Stromal cell of bone marrow (primary cell): ENCODE results near the gene LHFPL6.
A peak's percentile ranks its signal among the peaks of the same experiment; 100 is the strongest.

Experiments
- DNase-seq: peaks from one replicate; pipeline ENCODE4 v3.0.0-alpha.2; 2012; ENCODE audit warnings: low read depth

The LHFPL6 gene

DNA sequence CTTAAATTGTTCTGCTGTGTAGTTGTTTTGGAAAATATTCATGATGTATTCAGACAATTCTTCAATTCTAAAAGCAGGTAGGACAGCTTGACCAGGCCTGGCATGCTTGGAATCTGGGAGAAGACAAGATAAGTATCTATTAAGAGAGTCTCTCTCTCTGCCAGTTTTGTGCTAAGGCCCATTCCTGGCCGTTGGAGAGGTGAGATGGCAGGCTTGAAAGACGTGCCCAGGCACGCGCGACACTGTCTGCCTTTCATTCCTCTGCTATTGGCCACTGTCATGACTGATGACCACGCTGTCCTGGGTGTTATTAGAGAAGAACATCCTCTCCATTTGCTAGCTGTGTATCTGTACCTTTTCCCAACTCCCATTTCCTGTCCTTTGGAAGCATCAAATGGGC is 90.3 kb downstream of the LHFPL6 start:
- no peak for DNase-seq

DNA sequence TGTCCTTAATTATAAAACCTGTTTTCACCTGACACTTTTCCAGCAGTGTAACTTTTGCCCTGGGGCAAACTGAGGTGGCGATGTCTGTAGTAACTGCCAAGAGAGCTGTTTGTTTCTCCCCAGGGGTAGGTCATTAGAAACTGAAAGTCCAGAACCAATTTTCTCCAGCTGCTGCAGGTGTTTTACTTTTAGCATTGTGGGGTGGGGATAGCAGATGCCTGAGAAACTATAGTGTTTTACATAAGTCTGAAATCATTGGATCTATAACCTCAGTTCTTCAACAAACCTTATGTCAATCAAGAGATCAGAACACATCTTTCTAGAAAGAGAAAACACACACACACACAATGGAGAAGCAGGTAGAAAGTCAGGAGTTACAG is 92.7 kb downstream of the LHFPL6 start:
- no peak for DNase-seq

DNA sequence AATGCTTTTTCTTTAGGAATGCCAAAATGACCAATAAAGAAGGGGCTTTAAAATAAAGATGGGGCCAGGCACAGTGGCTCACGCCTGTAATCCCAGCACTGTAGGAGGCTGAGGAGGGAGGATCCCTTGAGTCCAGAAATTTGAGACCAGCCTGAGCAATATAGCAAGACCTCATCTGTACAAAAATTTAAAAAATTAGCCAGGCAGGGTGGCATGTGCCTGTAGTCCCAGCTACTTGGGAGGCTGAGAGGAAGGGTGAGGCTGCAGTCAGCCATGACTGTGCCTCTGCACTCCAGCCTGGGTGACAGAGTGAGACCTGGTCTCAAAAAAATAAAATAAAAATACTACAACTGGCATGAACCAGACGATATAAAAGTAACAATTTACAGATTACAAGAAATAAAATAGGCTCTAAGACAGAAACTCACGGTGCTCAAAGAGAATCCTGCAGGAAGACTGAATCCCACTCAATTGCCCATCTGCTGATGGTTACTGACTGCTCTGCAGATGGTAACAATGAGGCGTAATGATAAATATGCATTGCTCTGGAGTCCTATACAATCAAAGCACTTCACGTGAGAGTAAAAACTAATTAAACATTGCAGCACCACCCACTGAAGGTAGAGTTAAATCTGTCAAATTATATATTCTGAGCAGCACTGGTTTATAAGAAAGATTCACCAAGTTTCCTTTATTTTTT is 93.2 kb downstream of the LHFPL6 start:
- DNase-seq = no peak

DNA sequence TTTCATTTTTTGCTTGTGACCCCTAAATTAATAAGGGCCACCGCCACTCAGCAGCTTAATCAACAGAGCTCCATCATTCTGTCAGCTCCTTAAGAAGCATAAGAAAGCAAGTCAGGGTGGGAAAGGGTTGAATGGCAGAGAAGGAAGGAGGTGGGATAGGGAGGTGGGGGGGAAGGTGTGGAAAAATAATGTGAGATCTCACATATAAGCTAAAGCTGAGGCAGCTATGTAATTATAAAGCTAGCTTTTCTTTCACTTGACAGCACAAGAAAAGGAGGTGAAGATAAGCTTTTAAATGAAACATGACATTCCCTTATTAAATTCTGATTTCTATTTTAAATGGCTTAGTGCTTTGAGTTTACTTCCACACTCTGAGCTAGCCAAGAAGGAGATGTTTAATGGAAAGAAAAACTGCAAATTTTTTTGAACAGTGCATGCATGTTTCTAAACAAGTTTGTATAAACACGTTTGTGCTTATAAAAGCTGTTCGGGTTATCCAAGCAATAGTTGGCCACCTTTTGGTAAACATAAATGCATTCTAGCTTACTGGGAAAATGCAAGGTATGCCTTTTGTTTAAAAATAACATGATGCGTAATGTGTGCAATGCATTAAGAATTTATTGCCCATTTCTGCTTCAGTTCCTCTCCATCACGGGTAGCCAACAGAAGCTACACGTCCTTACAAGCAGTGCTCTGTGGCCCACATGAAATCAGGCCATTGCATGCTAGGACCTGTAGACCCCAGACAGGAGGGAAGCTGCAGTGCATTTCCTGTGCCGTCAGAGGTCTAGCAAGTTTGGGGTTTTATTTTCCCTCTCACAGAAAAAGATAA is 96.2 kb downstream of the LHFPL6 start:
- no peak for DNase-seq

DNA sequence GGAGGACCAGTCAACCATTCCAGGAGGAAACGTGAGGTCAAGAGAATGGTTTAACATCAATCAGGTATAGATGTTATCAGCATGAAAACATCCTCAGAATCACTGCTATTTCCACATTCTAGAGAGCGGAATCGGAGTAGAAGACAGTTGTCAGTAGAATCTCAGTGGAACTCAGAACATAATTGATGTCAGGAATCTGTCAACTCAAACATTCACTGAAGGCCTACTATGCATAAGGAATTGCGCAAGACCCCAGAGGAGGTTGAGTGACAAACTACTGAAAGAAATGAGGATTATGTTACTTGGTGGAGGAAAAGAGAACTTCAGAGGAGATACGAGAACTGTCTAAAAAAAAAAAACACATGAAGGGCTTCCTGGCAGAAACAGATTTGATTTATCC is 97.8 kb downstream of the LHFPL6 start:
- no peak for DNase-seq

DNA sequence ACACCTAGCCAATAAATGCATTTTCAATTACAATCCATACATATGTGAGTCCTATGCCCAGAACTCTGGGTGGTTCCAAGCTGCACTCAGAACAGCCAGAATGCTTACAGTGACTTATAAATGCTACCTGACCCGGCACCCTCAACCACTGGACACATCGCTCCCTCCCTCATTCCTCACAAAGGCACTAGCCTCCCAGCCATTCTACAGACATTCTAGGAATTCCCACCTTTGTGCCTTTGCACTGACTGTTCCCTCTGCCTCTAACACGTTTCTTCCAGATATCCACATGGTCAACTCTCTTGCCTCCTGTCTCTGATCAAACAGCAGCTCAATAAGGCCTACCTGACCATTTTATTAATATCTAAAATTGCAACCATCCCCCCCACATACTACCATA is 99.9 kb downstream of the LHFPL6 start:
- no peak for DNase-seq

DNA sequence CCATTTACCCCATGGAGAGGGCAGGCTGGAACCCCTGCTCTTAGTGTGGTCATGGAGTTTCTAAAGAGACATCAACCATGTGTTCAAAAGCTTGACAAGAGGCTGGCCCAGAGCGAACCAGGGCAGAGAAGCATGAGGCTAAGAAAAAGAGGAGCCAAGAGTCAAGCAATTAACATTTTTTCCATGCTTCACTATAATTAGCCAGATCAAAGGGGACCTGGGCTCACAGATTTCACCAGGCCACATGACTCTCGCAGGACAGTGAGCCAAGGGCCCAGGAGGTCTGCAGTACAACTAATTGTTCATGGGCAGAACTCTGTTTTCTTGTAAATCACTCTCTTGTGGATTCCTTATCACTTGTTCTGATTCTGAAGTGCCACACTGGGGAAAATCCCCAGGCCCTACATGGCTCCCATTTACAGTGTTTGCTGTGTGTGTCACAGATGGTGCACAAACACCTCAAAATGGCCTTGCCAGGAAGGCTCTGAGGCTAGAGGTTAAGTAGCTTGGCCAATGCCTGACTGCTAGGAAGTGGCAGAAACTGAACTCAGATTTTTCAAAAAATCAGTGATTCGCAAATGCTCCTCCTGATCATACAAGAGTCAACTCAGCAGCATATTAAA is 101.2 kb downstream of the LHFPL6 start:
- no peak for DNase-seq

DNA sequence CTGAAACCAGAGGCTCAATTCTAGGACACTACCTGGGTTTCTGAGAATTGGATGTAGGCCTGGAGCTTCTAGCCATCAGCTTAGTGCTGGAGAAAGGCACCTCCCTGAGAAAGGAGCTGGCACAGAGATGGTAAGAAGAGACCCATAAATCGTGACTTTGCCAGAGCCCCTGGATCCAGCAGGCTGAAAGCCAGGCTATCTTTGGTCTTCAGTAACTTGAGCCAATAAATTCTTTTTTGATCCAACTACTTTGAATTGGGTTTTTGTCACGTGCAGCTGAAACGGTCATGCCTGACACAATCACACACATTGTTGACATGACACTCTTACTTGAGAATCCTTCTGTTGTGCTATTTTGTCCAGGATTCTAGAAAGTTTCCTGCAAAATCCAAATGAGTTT is 103.4 kb downstream of the LHFPL6 start:
- DNase-seq = no peak

DNA sequence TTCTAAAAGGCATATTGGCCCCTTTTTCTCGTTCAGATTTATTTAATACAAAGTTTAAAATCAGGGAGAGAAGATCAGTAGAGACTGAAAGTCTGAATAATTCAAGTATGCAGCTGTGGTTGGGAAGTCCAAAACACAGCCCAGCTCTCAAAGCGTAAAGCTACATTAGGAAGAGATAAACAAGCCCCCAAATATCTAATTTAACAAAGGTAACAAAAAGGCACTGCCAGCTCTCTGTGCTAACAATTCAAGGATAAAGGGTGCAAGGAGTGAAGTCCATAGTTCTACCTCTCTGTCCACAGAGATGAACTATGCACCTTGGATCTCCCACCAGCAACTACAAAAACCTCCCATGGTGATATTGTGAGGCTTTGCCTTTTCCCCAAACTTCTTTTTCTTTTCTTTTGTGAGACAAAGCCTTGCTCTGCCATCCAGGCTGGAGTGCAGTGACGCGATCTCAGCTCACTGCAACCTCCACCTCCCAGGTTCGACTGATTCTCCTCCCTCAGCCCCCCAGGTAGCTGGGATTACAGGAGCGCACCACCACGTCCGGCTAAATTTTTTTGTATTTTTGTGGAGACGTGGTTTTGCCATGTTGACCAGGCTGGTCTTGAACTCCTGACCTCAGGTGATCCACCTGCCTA is 104.4 kb downstream of the LHFPL6 start:
- no peak for DNase-seq

DNA sequence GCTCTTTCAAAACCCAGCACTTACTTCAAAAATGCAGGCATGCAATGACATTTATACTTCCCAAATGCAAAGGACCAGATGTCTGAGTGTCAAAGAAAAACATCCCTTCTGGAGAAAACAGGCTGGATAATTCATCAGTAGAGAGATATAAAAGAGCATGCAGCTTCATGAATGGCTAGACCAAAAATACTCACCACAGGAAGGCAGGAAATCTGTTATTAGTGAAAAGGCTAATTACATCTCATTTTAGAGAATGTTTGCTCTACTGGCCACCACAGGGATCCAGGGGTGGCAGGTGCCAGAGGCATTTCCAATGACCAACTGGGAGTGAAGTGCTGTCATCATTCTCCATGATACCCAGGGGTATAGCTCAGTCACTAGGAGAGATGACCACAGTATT is 106.5 kb downstream of the LHFPL6 start:
- no peak for DNase-seq

DNA sequence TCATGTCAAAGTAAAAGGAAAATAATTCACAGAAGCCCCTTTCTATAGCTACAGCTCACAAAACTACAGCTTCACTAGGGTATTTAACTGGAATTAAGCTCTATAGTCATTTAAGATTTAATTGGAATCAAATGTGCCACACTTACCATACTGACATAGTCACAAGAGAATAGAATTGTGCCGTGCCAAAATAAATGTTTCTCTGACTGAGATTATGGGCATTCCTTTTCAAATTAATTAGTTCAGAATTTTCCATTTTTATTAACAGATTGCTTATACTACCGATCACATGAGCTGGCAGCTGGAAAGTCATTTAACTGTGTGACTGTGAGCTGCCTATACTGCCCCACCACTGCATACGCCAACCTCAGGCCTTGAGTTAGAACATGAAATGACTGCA is 108.4 kb downstream of the LHFPL6 start:
- no peak for DNase-seq

DNA sequence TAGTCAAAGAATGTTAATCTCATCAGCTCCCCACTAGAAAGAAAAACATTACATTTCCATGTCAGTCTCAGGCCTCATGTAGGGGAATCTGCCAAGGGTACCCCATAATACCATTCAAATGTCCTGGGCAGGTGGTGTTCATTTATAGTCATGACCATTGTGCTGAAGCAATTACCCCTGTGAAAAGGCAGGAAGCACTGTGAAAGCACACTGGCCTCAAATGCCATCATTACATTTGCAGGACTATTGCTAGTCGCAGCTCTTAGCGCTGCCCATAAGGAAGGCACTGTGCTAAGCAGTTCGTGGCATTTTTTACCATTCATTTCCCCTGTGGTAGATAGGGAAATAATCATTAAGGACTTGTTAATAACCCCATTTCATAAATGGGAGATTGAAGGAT is 109.0 kb downstream of the LHFPL6 start:
- DNase-seq = no peak

DNA sequence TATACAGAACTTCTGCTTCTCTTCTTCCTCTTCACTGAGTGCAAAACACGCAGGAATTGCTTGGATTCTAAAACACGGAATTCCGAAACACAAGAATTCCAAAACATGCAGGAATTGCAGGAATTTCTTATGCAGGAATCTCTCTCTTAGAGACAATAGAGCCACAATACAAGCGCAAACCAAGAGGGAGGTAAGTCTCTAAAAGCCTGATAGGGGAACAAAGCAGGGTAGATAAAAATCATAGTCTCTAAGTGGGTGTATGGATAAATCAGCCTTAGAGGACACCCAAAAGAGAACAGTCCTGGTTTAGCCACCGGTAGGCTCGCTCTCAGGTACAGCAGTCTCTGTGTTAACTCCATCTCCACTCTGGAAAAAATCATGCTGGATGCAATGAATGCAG is 112.9 kb downstream of the LHFPL6 start:
- DNase-seq = no peak

DNA sequence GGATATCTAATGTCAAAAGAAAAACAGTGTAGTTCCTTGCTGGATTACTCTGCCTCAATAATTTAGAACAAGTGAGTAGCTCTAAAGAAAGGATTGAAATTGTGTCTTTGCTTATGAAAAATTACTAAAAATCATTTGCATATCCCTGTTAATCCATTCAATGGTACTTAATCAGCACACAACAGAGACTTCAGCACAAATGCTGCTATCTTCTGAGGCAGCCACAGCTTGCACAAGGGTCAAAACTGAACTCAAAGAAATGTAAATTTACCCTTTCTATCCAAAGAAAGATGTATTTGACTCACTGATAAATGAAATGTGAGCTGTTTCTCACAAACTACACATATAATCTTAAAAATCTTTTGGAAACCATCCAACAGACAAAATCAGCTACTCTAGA is 116.2 kb downstream of the LHFPL6 start:
- no peak for DNase-seq

DNA sequence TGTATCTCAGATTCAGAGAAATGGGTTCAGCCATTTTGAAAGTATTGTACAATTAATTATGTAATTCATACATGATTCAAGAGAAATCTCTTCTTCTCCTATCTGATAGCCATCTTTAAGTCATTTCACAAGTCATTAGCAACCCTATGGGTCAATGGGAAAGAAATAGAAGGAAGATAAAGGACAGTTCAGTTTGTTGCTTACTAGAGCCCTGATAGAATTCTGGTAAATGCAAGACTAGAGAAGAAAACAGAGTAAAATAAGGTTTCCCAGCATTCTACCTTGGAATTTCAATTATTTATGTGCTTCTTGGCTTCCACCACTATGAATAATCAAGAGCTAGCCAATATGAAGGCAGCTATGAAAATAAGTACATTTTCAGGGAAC is 117.7 kb downstream of the LHFPL6 start:
- DNase-seq = no peak

DNA sequence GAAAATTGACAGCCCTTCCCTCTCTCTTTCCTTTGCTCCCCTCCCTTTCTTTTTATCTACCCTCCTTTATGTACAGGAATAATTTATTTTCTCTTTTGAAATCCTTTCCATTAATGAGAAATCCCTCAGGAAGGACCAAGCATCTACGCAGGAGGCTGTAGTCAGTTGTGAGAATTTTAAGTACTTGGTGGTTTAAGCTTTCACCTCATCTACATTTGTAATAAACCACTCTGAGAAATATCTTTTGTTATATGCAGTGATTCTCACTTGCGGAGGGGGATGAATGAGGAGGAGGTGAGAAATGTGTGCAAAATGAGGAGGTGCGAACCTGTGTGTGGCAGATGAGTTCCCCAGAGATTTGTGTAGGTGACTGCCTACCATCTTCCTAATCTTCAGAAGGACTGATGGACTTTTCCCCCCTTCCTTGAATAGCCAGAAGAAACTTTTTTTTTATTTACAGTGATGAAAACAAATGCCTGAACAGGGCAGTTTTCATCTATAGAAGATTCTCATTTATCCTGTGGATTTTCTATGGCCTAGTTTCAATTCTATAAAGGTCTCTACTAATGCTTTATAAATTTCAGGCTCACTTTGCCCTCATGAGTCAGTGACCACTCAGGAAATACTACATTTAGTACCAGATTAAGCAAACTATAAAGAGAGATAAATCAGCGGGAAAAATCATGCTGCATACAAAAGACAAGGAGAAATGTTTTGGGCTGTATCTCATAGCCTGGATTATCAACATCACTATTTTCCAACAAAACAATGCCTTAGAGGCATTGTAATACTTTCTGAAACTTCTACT is 118.3 kb downstream of the LHFPL6 start:
- peak; percentile 35 for DNase-seq

DNA sequence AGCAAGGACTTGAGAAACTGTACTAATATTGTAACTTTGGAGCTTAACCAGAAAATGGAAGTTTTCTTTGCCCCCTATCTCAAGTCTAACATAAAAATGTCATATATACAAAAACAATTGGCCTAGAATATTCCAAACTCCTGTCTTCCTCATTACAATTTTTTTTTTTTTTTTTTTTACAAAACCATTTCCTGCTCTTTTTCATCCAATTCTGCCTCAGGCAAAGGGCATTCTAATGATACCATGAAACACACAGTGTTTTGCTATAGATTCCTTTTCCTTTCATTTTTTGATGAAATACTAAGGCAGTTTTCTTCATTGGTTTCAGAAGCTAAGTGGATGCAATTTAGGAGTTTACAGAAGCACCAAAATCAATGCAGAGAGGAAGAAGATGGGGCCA is 119.7 kb downstream of the LHFPL6 start:
- DNase-seq = no peak

DNA sequence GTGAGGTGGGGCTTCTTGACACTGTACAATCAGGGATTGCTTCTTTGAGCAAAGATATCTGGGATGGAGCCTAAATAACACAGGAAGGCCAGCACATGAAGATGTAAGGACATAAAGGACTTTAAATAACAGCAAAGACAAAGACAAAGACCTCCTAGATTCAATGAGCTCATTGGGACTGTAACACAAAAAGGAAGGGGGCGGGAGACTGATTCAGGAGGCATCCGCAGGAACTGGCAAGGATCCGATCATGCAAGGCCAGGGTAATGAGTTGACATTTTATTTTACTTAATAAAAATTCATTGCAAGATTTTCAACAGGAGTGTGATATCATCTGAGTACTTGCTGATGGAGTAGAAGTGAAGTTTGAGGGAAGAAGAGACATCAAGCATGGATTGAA is 121.5 kb downstream of the LHFPL6 start:
- DNase-seq = no peak

DNA sequence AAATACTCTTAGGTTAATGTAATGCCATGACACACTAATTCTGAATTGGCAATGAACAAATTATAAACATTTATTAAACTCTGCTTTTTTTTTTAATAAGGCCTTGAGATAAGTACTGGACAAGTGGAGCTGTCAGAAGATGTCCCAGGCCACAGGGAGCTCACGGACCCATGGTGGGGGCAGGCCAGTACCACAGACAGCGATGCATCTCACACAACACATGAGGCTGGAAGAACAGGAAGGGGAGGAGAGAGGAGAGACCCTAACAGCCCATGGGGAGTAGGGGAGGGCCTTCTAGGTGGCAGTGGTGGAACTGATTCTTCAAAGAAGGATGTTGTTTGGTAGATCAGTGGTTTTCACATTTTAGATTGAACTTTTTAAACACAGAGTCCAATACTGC is 128.4 kb downstream of the LHFPL6 start:
- no peak for DNase-seq

DNA sequence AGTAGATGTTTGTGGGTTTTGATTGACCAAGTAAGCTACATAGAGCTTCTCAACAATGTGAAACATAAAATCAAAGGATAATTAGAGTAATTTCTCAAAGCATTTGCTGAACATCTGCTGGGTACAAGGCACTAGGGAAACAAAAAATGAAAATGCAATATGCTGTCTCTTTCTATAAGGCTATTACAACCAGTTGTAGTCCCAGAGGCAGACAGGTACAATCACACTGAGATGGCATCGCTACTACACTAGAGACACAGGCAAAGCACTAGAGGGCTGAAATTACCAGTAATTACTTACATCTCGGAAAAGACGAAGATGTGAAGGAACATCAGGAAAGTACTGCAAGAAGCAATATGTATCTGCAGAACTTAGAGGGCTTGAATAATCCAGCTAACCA is 133.3 kb downstream of the LHFPL6 start:
- no peak for DNase-seq

DNA sequence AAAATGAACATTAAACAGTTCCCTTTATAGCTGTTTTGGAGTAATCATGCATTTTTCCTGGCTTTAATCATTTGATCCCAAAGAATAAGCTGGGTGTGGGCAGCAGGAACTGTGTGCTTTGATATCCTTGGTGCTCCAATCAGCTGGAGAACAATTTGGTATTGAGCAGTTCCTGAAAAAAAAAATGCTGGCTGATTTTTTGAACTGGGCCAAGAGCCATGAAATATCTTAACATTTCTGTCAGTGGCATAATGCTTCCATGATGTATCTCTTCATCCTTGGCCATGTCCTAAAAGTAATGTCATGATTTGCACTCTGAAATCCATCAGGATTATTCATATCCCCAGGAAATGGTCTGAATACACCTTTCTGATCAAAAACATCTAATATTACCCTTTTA is 134.7 kb downstream of the LHFPL6 start:
- peak; percentile 16 for DNase-seq

DNA sequence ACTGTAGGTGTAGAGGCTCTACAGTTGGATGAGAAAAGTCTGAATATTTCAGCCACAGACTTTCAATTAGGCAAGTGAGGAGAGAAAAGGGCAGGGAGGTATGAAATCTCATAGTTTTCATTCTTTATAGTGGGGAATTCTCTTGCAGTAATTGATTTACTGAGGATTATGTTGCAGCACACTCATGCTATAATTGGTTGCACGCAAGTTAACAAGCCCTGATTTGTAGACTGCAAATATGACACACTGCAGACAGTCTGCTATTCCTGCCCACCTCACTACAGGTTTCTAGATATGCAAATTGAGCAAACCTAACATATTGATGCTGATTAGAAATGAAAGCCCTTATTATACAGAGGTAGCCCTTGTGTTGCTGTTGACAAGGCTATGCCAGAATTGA is 139.4 kb downstream of the LHFPL6 start:
- no peak for DNase-seq
